Gastroesophageal sphincter (tissue), 3 donors: ENCODE results near the gene ITGA8.

ENCODE experiments used
- POLR2A ChIP-seq, 2 donors: fragments of 450-650 bp; IDR thresholded peaks; one replicate each; pipeline ENCODE4 v1.6.1; 2017; ENCODE audit warnings: antibody characterized with exemption in 2 of 2, mild to moderate bottlenecking in 2 of 2, moderate library complexity in 1 of 2
- TF ChIP-seq, protein P1 (sequence below), 4 experiments: fragments of 200-600 bp in 2 of 4; fragments of 450-650 bp in 2 of 4; sonication (generic) in 1 of 4; IDR thresholded peaks; one replicate each; pipeline ENCODE4 v1.5.1; 2017 to 2019; ENCODE audit warnings: antibody characterized with exemption in 4 of 4, mild to moderate bottlenecking in 2 of 4, moderate library complexity in 2 of 4

DNA sequence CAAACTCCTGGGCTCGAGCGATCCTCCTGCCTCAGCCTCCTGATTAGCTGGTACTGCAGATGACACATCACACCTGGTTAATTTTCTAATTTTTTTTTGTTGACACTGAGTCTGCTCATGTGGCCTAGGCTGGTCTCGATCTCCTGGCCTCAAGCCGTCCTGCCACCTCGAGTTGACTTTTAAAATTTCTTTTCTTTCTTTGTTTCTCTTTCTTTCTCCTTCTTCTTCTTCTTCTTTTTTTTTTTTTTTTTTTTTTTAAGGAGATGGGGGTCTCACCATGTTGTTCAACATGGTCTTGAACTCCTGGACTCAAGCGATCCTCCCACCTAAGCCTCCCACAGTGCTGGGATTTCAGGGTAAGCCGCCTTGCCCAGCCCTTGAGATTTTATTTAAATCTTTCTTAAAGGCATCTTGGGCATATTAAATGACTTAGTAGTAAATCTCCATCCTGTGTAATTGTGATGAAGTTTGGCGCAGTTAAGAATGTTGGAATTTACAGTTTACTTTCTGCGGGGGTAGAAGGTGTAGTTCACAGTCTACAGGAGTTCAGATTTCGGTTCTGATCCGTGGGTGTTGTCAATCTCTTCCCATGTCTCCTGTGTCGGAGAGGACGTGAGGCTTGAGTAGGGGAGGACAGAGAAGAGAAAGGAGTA lies 1.0 kb upstream of the ITGA8 start:
- TF ChIP-seq, protein P1, sequence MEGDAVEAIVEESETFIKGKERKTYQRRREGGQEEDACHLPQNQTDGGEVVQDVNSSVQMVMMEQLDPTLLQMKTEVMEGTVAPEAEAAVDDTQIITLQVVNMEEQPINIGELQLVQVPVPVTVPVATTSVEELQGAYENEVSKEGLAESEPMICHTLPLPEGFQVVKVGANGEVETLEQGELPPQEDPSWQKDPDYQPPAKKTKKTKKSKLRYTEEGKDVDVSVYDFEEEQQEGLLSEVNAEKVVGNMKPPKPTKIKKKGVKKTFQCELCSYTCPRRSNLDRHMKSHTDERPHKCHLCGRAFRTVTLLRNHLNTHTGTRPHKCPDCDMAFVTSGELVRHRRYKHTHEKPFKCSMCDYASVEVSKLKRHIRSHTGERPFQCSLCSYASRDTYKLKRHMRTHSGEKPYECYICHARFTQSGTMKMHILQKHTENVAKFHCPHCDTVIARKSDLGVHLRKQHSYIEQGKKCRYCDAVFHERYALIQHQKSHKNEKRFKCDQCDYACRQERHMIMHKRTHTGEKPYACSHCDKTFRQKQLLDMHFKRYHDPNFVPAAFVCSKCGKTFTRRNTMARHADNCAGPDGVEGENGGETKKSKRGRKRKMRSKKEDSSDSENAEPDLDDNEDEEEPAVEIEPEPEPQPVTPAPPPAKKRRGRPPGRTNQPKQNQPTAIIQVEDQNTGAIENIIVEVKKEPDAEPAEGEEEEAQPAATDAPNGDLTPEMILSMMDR (IDR thresholded peaks at IDR 0.05): no peak
- no peak for TF ChIP-seq POLR2A (IDR thresholded peaks at IDR 0.05)
